D721Med (cell line): Measurements from ENCODE around the gene CCL28.

ENCODE experiments used
- DNase-seq: peaks from one replicate; pipeline ENCODE4 v3.0.0; 2011; ENCODE audit warnings: low spot score; ENCODE audit not compliant: insufficient read length
- FAIRE-seq: peaks from 2 replicates; lab custom pipeline; 2011; peaks lifted over from hg19 to GRCh38; lab: Jason Lieb, UNC
- TF ChIP-seq, protein P1 (sequence below): IDR thresholded peaks from 2 replicates; pipeline ENCODE4 v1.5.1; 2012; ENCODE audit warnings: mild to moderate bottlenecking, control low read depth; ENCODE audit not compliant: insufficient read depth; ENCODE audit errors: missing control alignments

CCL28 gene

GRCh38 chr5:43420241-43420640 lies 8.1 kb upstream of the CCL28 start:
- DNase-seq, result no peak
- no peak for FAIRE-seq
- TF ChIP-seq, protein P1, sequence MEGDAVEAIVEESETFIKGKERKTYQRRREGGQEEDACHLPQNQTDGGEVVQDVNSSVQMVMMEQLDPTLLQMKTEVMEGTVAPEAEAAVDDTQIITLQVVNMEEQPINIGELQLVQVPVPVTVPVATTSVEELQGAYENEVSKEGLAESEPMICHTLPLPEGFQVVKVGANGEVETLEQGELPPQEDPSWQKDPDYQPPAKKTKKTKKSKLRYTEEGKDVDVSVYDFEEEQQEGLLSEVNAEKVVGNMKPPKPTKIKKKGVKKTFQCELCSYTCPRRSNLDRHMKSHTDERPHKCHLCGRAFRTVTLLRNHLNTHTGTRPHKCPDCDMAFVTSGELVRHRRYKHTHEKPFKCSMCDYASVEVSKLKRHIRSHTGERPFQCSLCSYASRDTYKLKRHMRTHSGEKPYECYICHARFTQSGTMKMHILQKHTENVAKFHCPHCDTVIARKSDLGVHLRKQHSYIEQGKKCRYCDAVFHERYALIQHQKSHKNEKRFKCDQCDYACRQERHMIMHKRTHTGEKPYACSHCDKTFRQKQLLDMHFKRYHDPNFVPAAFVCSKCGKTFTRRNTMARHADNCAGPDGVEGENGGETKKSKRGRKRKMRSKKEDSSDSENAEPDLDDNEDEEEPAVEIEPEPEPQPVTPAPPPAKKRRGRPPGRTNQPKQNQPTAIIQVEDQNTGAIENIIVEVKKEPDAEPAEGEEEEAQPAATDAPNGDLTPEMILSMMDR, result no peak

- DNase-seq (no peak), FAIRE-seq (no peak)
- TF ChIP-seq, protein P1, result no peak
Observed at GRCh38 chr5:43418561-43418960, 6.4 kb upstream of the CCL28 start.

GRCh38 chr5:43416803-43417394 lies 4.7 kb upstream of the CCL28 start:
- DNase-seq, result no peak
- TF ChIP-seq, protein P1, result no peak
- FAIRE-seq, result no peak

- DNase-seq (no peak), FAIRE-seq (no peak)
- TF ChIP-seq, protein P1, result no peak
Observed at GRCh38 chr5:43415935-43416802, 4.0 kb upstream of the CCL28 start.

GRCh38 chr5:43413966-43414365 lies 1.8 kb upstream of the CCL28 start:
- TF ChIP-seq, protein P1, result no peak
- no peak for FAIRE-seq

GRCh38 chr5:43412644-43413043 lies 453 bp upstream of the CCL28 start:
- DNase-seq, result no peak
- TF ChIP-seq, protein P1, result no peak
- no peak for FAIRE-seq

More at GRCh38 chr5:43413966-43414365, 1.8 kb upstream of the CCL28 start:
- no peak for DNase-seq

DNA sequence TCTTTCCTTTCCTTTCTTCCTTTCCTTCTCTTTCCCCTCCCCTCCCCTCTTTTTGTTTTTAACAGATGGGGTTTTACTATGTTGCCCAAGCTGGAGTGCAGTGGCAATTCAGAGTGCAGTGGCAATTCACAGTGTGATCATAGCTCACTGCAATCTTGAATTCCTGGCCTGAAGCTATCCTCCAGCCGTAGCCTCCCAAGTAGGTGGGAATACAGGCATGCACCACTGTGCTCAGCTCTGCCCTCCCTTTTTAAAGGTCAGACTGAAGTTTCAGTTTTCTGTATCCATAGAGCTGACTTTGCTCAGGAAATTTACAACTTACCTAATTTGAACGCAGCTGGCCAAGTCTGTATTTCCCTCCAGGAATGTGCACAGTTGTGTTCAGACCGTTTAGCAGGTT lies 696 bp downstream of the CCL28 start:
- FAIRE-seq, result no peak
- DNase-seq, result no peak
- TF ChIP-seq, protein P1, result no peak
